A549 (cell line): ENCODE data around the gene LRRFIP2. TPM values are rescaled to one million over a fixed set of nuclear protein-coding genes. Genes with fewer than 3 reads are reported as not detected.

Experiments
- ATAC-seq, 2 experiments: fragments of 200-7000 bp in 1 of 2; fragments of >200 bp in 1 of 2; cut with Nextera tagmentation in 1 of 2; cut with Tn5 transposase in 1 of 2; 3 replicates each; pipeline versions ENCODE4 v1.8.0 to v1.9.1; 2018 to 2020; ENCODE audit warnings: mild to moderate bottlenecking in 1 of 2, moderate library complexity in 1 of 2
- CTCF ChIA-PET: fragments of 300-600 bp; sonication (Branson Sonifier 250); formaldehyde crosslinking; extraction: SDS; loops from one replicate; lab custom pipeline; 2021; ENCODE audit warnings: antibody characterized with exemption, inconsistent platforms; lab: Yijun Ruan, JAX
- POLR2A ChIA-PET: fragments of 350-600 bp; formaldehyde crosslinking; extraction: SDS; loops from one replicate; lab custom pipeline; 2021; ENCODE audit warnings: antibody characterized with exemption, inconsistent platforms; lab: Yijun Ruan, JAX
- DNase-seq, 2 experiments: peaks; one replicate each; pipeline versions ENCODE4 v3.0.0 to v3.0.0-alpha.2; 2011 to 2016; ENCODE audit warnings: low read depth in 1 of 2, low spot score in 1 of 2
- FAIRE-seq: peaks from 2 replicates; lab custom pipeline; 2011; peaks lifted over from hg19 to GRCh38; lab: Jason Lieb, UNC
- H3K27ac ChIP-seq, 2 experiments: fragments of >200 bp; sonication (Bioruptor Twin); formaldehyde crosslinking; 3 replicates each; pipeline ENCODE4 v1.5.1; 2016 to 2017
- H3K4me1 ChIP-seq: fragments of >200 bp; sonication (Bioruptor Twin); formaldehyde crosslinking; 3 replicates; pipeline ENCODE4 v1.6.1; 2016
- H3K4me2 ChIP-seq: fragments of >200 bp; sonication (Bioruptor Twin); formaldehyde crosslinking; 3 replicates; pipeline ENCODE4 v1.6.1; 2016
- H3K4me3 ChIP-seq: fragments of >200 bp; sonication (Bioruptor Twin); formaldehyde crosslinking; 3 replicates; pipeline ENCODE4 v1.5.1; 2016
- H3K9me3 ChIP-seq: fragments of >200 bp; sonication (Bioruptor Twin); formaldehyde crosslinking; 3 replicates; pipeline ENCODE4 v1.6.1; 2016
- CBX2 ChIP-seq: fragments of 200-600 bp; sonication (generic); IDR thresholded peaks from 2 replicates; pipeline ENCODE4 v1.6.1; 2016; ENCODE audit warnings: low read depth, mild to moderate bottlenecking, borderline replicate concordance
- CHD2 ChIP-seq: fragments of 150-350 bp; IDR thresholded peaks from 2 replicates; pipeline ENCODE4 v1.6.1; 2014; ENCODE audit warnings: low read length; ENCODE audit not compliant: partially characterized antibody
- CTCF ChIP-seq: fragments of >200 bp; sonication (Bioruptor Twin); formaldehyde crosslinking; IDR thresholded peaks from 3 replicates; pipeline ENCODE4 v1.5.1; 2016
- EHF ChIP-seq: fragments of 250-450 bp; sonication (Bioruptor Pico); IDR thresholded peaks from 2 replicates; pipeline ENCODE4 v1.5.0; 2020; ENCODE audit warnings: mild to moderate bottlenecking
- EHMT2 ChIP-seq: fragments of 200-600 bp; sonication (generic); IDR thresholded peaks from 2 replicates; pipeline ENCODE4 v1.6.1; 2016; ENCODE audit warnings: antibody characterized with exemption, low read depth, mild to moderate bottlenecking, moderate library complexity
- EP300 ChIP-seq, 2 experiments: fragments of >200 bp; sonication (Bioruptor Twin); formaldehyde crosslinking; IDR thresholded peaks; 2 replicates in 1 of 2; 3 replicates in 1 of 2; pipeline ENCODE4 v1.6.1; 2016 to 2017
- FOSL2 ChIP-seq, 2 experiments: fragments of 450-650 bp in 1 of 2; fragments of >200 bp in 1 of 2; sonication (Bioruptor Twin) in 1 of 2; formaldehyde crosslinking; IDR thresholded peaks; 2 replicates each; pipeline versions ENCODE4 v1.5.0 to v1.6.1; 2016 to 2020; ENCODE audit warnings: mild to moderate bottlenecking in 1 of 2, moderate library complexity in 1 of 2
- GATA3 ChIP-seq: IDR thresholded peaks from 2 replicates; pipeline ENCODE4 v1.6.1; 2012; ENCODE audit warnings: borderline replicate concordance
- HDAC2 ChIP-seq: fragments of 200-600 bp; sonication (generic); IDR thresholded peaks from 2 replicates; pipeline ENCODE4 v1.6.1; 2016
- HES2 ChIP-seq: fragments of >200 bp; sonication (Bioruptor Twin); formaldehyde crosslinking; IDR thresholded peaks from 2 replicates; pipeline ENCODE4 v1.6.1; 2016
- HOXB5 ChIP-seq: fragments of 250-450 bp; sonication (Bioruptor Pico); IDR thresholded peaks from 2 replicates; pipeline ENCODE4 v1.5.0; 2020; ENCODE audit warnings: mild to moderate bottlenecking, moderate library complexity
- KDM5A ChIP-seq: fragments of 200-600 bp; sonication (generic); IDR thresholded peaks from 2 replicates; pipeline ENCODE4 v1.6.1; 2016; ENCODE audit warnings: antibody characterized with exemption, mild to moderate bottlenecking
- MAZ ChIP-seq: fragments of 150-350 bp; IDR thresholded peaks from 2 replicates; pipeline ENCODE4 v1.6.1; 2014; ENCODE audit warnings: antibody characterized with exemption, low read depth, low read length, borderline replicate concordance
- NFE2L2 ChIP-seq: fragments of 150-350 bp; conservative IDR thresholded peaks from 2 replicates; pipeline ENCODE4 v1.6.1; 2014; ENCODE audit warnings: low read length
- NPAS2 ChIP-seq: fragments of 250-450 bp; sonication (Bioruptor Pico); IDR thresholded peaks from 2 replicates; pipeline ENCODE4 v1.8.0; 2022; ENCODE audit warnings: mild to moderate bottlenecking, moderate library complexity, borderline replicate concordance
- NR3C1 ChIP-seq: fragments of >200 bp; sonication (Bioruptor Twin); formaldehyde crosslinking; IDR thresholded peaks from 3 replicates; pipeline ENCODE4 v1.6.1; 2017
- PHF8 ChIP-seq: fragments of 200-600 bp; sonication (generic); IDR thresholded peaks from 2 replicates; pipeline ENCODE4 v1.6.1; 2016; ENCODE audit warnings: low read depth, mild to moderate bottlenecking, antibody characterized with exemption, moderate library complexity, borderline replicate concordance
- RAD21 ChIP-seq, 2 experiments: fragments of >200 bp in 1 of 2; sonication (Bioruptor Twin) in 1 of 2; formaldehyde crosslinking in 1 of 2; IDR thresholded peaks in 1 of 2; conservative IDR thresholded peaks in 1 of 2; 2 replicates in 1 of 2; 3 replicates in 1 of 2; pipeline ENCODE4 v1.6.1; 2012 to 2018; ENCODE audit warnings: inconsistent platforms in 1 of 2
- RCOR1 ChIP-seq: fragments of 150-350 bp; IDR thresholded peaks from 2 replicates; pipeline ENCODE4 v1.6.1; 2014; ENCODE audit warnings: antibody characterized with exemption, low read length, low read depth
- REST ChIP-seq: fragments of 200-600 bp; sonication (generic); IDR thresholded peaks from 2 replicates; pipeline ENCODE4 v1.6.1; 2016; ENCODE audit warnings: antibody characterized with exemption, mild to moderate bottlenecking, moderate library complexity
- TFCP2L1 ChIP-seq: fragments of 250-450 bp; sonication (Bioruptor Pico); IDR thresholded peaks from 2 replicates; pipeline ENCODE4 v1.5.0; 2021; ENCODE audit warnings: mild to moderate bottlenecking
- TP53 ChIP-seq: fragments of 250-450 bp; sonication (Bioruptor Pico); IDR thresholded peaks from 2 replicates; pipeline ENCODE4 v1.5.0; 2021; ENCODE audit warnings: mild to moderate bottlenecking, moderate library complexity
- ZC3H11A ChIP-seq: fragments of 450-650 bp; IDR thresholded peaks from 2 replicates; pipeline ENCODE4 v1.6.1; 2014; ENCODE audit warnings: antibody characterized with exemption, mild to moderate bottlenecking
- ZFP36 ChIP-seq: fragments of 450-650 bp; IDR thresholded peaks from 2 replicates; pipeline ENCODE4 v1.6.1; 2014; ENCODE audit warnings: borderline replicate concordance; ENCODE audit not compliant: partially characterized antibody
- ZSCAN20 ChIP-seq: fragments of 250-450 bp; sonication (Bioruptor Pico); IDR thresholded peaks from 2 replicates; pipeline ENCODE4 v1.8.0; 2022; ENCODE audit warnings: mild to moderate bottlenecking, moderate library complexity
- WGBS: methylation state at CpG from one replicate; pipeline ENCODE4 v1.1.6; 2017; ENCODE audit errors: missing lambda C conversion rate; 5-methylcytosine and 5-hydroxymethylcytosine counted together
- polyA plus RNA-seq, 4 experiments: library from polyadenylated mRNA; depleted of rRNA in 3 of 4; stranded (reverse); fragments of >200 nt; fragmentation: RNase III in 1 of 4; extraction: RNeasy Plus Mini Kit Qiagen cat#74134 plus additional on column Dnase treatment in 1 of 4; gene quantifications; 2 replicates in 3 of 4; 3 replicates in 1 of 4; pipeline ENCODE4 v1.2.3, GENCODE V29; 2011 to 2017

Gene LRRFIP2
- polyA plus RNA-seq, 2 of the 4 experiments (the other 2 are of a cell fraction), result 48.0 to 66.4 TPM

GRCh38 chr3:37082317-37082716 is 92.1 kb downstream of the LRRFIP2 start:
- WGBS, result 95% methylated on average over 3 of the region's 3 CpGs

GRCh38 chr3:37075955-37076354 is 98.4 kb downstream of the LRRFIP2 start:
- no peak overlapping the region for H3K27ac ChIP-seq
- H3K4me2 ChIP-seq, result no peak overlapping the region
- ATAC-seq (no peak), FAIRE-seq (no peak), DNase-seq (no peak)
- CTCF ChIA-PET, result no interaction called here
- no peak overlapping the region for H3K4me3 ChIP-seq
- POLR2A ChIA-PET, result no interaction called here
- H3K4me1 ChIP-seq, result peaks cover 10% of the 10 kb centered on the region; the same call in 2 of the 3 replicates
- H3K9me3 ChIP-seq, result no peaks in the 10 kb centered on the region
- WGBS, result 100% methylated on average over 1 of the region's 1 CpG
- no peak for TF ChIP-seq TP53
- no peak for TF ChIP-seq ZFP36
- no peak for TF ChIP-seq EP300 (IDR thresholded peaks at IDR 0.05)
- no peak for TF ChIP-seq CBX2
- no peak for TF ChIP-seq CHD2
- no peak for TF ChIP-seq MAZ
- no peak for TF ChIP-seq CTCF
- TF ChIP-seq PHF8, result no peak
- no peak for TF ChIP-seq ZSCAN20
- TF ChIP-seq EHMT2, result no peak
- TF ChIP-seq TFCP2L1, result no peak
- no peak for TF ChIP-seq NFE2L2
- no peak for TF ChIP-seq RAD21 (conservative IDR thresholded peaks at IDR 0.05 in 1 of 2, IDR thresholded peaks at IDR 0.05 in 1 of 2)
- TF ChIP-seq NR3C1, result no peak
- no peak for TF ChIP-seq GATA3
- no peak for TF ChIP-seq HDAC2
- no peak for TF ChIP-seq NPAS2

More at GRCh38 chr3:37082317-37082716, 92.1 kb downstream of the LRRFIP2 start:
- no peak for DNase-seq
- CTCF ChIA-PET, result interaction anchor here (0.6 to 0.7 kb wide), 2 partner anchors 24 to 128 kb away, joined by 3 read pairs; no protein-coding TSS in a partner anchor
- Histone ChIP-seq H3K4me1 (no peaks in the 10 kb centered on the region), H3K4me3 (no peak overlapping the region), H3K9me3 (no peaks in the 10 kb centered on the region), H3K4me2 (no peak overlapping the region), H3K27ac (no peak overlapping the region)
- TF ChIP-seq REST (no peak), CHD2 (no peak), ZC3H11A (no peak), EHF (CRISPR knock-in tag) (no peak), FOSL2 (IDR thresholded peaks at IDR 0.05) (no peak), FOSL2 (CRISPR knock-in tag; IDR thresholded peaks at IDR 0.05) (no peak), CTCF (no peak), TP53 (no peak), ZFP36 (no peak), NR3C1 (no peak), HOXB5 (no peak), RCOR1 (no peak), KDM5A (no peak), HES2 (no peak)
- POLR2A ChIA-PET, result no interaction called here
- no peak for FAIRE-seq
- no peak for ATAC-seq
